Activated CD4-positive, alpha-beta T cell treated with anti-CD3 and anti-CD28 coated beads, Interleukin-2, amount 50 U/mL, for 1 hour (primary cell): Measurements from ENCODE around the gene POLR2A.
A peak's percentile ranks its signal among the peaks of the same experiment; 100 is the strongest.

ENCODE experiments used
- DNase-seq: peaks from one replicate; pipeline ENCODE4 v3.0.0-alpha.2; 2020

The POLR2A gene

DNA sequence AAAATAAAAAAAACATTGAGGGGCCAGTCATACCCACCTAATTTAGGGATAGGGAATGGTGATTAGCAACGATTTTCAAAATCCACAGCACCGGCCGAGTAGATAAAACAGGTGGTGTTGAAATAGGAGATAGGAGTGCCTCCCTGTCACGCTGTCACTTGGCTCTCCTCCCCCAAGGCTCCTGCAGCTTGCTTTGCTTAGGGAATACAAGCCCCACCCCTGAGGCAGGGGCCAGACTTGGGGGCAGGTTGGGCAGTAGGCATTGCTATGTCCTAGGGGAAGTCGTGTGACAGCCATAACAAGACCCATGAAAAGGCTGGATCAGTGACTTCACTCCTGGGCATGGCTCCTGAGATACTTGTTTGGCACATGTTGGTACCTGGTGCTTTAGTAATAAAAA is 25.8 kb downstream of the POLR2A start:
- no peak for DNase-seq

GRCh38 chr17:7511108-7511507 is 26.9 kb downstream of the POLR2A start:
- no peak for DNase-seq

DNA sequence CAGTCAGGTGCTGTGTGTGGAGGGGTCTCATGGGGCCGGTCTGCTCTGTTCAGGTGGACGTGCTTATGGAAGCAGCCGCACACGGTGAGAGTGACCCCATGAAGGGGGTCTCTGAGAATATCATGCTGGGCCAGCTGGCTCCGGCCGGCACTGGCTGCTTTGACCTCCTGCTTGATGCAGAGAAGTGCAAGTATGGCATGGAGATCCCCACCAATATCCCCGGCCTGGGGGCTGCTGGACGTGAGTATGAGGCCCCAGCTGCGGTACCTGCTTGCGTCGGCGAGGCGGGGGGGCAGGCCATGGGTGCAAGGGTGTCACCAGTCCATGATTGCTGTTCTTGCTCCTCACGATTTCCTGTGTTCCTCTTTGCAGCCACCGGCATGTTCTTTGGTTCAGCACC is 27.9 kb downstream of the POLR2A start:
- DNase-seq = no peak

- DNase-seq = no peak
These were observed 28.8 kb downstream of the POLR2A start for GRCh38 chr17:7512824-7513540.

DNA sequence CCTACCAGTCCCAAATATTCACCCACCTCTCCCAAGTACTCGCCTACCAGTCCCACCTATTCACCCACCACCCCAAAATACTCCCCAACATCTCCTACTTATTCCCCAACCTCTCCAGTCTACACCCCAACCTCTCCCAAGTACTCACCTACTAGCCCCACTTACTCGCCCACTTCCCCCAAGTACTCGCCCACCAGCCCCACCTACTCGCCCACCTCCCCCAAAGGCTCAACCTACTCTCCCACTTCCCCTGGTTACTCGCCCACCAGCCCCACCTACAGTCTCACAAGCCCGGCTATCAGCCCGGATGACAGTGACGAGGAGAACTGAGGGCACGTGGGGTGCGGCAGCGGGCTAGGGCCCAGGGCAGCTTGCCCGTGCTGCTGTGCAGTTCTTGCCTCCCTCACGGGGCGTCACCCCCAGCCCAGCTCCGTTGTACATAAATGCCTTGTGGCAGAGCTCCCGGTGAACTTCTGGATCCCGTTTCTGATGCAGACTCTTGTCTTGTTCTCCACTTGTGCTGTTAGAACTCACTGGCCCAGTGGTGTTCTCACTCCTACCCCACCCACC is 29.8 kb downstream of the POLR2A start:
- DNase-seq = no peak

- no peak for DNase-seq
These were observed 31.9 kb downstream of the POLR2A start for GRCh38 chr17:7515911-7516610.

- DNase-seq = peak; percentile 51
These were observed 38.9 kb downstream of the POLR2A start for GRCh38 chr17:7523033-7523432.

DNA sequence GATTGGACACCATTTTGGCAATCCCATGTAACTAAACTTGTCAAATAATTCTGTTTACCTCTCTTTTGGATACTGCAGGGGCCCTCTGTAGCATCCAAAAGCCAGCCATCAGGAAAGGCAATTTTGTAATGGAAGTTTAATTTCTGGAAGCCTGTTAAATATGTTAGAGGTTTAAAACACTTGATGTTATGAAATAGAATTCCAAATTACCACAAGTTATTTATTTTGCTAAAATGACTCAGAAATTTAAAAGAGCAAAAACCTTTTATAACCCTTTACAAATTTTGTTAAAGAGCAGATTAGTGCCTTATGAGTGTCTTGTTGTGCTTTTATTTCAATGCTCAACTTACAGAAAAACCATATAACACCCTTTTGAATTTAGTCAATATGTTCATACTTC is 44.7 kb downstream of the POLR2A start:
- no peak for DNase-seq

- DNase-seq = no peak
These were observed 46.1 kb downstream of the POLR2A start for GRCh38 chr17:7530023-7530900.

DNA sequence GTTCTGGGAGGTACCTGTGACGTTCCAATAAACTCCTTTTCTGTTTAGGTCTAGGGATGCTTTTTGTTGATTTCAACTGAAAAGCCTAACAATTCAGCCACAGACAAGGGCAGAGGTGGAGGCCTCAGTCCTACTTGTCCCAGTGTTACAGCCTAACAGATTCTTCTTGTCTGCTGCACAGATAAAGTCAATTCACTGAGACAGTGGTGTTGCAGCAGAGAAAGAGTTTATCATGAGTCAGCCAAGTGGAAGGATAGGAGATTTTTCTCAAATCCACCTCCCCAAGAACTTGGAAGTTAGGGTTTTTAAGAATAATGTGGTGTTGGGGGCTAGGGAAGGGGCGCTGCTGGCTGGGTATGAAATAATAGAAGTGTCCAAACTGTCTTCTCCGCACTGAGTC is 53.9 kb downstream of the POLR2A start:
- no peak for DNase-seq

DNA sequence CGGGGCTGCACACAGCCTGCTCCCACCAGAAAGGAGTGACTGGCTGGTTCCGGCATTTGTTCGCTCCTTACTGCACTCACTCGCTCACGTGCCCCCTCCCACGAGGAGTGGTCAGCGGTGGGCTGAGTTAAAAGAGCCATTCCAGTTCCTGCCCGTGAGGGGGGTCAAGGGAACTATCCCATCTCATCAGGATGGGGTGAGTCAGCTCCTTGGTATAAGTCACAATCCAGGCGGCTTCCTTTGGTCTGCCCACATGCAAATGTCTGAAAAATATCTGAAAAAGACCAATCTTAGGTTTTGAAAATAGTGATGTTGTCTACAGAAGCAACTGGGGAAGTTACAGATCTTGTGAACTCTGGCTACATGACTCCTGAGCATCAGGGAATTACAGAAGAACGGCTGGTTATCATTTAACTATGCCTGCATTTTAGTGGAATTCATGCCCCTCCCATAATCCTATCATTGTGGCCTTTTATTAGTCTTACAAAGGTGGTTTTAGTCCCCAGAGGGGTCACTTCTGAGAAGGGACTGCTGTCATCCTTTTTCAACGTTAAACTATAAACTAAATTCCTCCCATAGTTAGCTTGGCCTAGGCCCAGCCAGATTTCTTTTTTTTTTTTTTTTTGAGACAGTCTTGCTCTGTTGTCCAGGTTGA is 54.9 kb downstream of the POLR2A start:
- no peak for DNase-seq

GRCh38 chr17:7541074-7541621 is 57.0 kb downstream of the POLR2A start:
- no peak for DNase-seq

DNA sequence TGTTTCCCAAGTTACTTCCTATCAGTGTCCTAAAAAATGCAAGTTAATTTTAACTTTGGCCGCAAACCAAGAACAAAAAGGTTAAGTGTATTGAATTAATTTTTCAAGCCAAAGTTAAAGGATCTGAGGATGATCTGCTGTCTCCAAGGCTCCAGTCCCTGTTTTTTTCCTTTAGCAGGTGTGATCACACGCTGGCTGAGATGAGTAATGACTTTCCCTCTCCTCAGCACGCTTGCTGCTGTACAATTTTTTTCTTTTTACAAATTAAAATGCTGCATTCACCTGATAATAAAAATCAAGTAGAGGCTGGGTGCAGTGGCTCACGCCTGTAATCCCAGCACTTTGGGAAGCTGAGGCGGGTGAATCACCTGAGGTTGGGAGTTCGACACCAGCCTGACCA is 60.7 kb downstream of the POLR2A start:
- no peak for DNase-seq

- peak; percentile 35 for DNase-seq
These were observed 64.6 kb downstream of the POLR2A start, which contains the start of gene TNFSF12 for GRCh38 chr17:7548585-7549400. TSS of gene TNFSF12 (plus strand) at chr17:7549058. CDS start at chr17:7549154, 96 bp downstream.
